ENCODE measurements around the gene MMAB. TPM values are rescaled to one million over a fixed set of nuclear protein-coding genes. Genes with fewer than 3 reads are reported as not detected.

The MMAB gene
- total RNA-seq, 1 donor from 2014 or later, result 43.5 TPM

GRCh38 chr12:109525279-109525585, 48.1 kb downstream of the MMAB start:
- H3K9me3 ChIP-seq, result no peaks in the 10 kb centered on the region
- no peak for DNase-seq (ENCODE audit: low spot score in 2 of 2)
- no peaks in the 10 kb centered on the region for H3K27me3 ChIP-seq
- TF ChIP-seq CTCF (IDR thresholded peaks at IDR 0.05), result no peak
- H3K36me3 ChIP-seq, result peaks cover 81 to 98% of the 10 kb centered on the region in 2 donors
- H3K4me3 ChIP-seq, result no peak overlapping the region
- intact Hi-C loops (cut with DNase I), result loop anchor here (10.0 kb wide), 1 partner anchor 250 kb away; no protein-coding TSS in a partner anchor
- no peaks in the 10 kb centered on the region for H3K4me1 ChIP-seq
- no peak overlapping the region for H3K27ac ChIP-seq

GRCh38 chr12:109524466-109525278, 48.6 kb downstream of the MMAB start:
- H3K27me3 ChIP-seq, result no peaks in the 10 kb centered on the region
- peaks cover 82 to 98% of the 10 kb centered on the region in 2 donors for H3K36me3 ChIP-seq
- no peak for DNase-seq (ENCODE audit: low spot score in 2 of 2)

GRCh38 chr12:109523504-109523903, 49.8 kb downstream of the MMAB start:
- Histone ChIP-seq H3K36me3 (peaks cover 86 to 96% of the 10 kb centered on the region in 2 donors), H3K9me3 (no peaks in the 10 kb centered on the region), H3K27me3 (no peaks in the 10 kb centered on the region)

More at GRCh38 chr12:109524466-109525278, 48.6 kb downstream of the MMAB start:
- intact Hi-C loops (cut with DNase I), result loop anchor here (10.0 kb wide), 1 partner anchor 250 kb away; no protein-coding TSS in a partner anchor
- TF ChIP-seq CTCF (IDR thresholded peaks at IDR 0.05), result no peak
- Histone ChIP-seq H3K4me1 (no peaks in the 10 kb centered on the region), H3K4me3 (no peak overlapping the region), H3K27ac (no peak overlapping the region), H3K9me3 (no peaks in the 10 kb centered on the region)

GRCh38 chr12:109523071-109523470, 50.2 kb downstream of the MMAB start:
- H3K27ac ChIP-seq, result no peak overlapping the region
- no peak for TF ChIP-seq CTCF (IDR thresholded peaks at IDR 0.05)
- no peak for DNase-seq (ENCODE audit: low spot score in 2 of 2)
- H3K4me1 ChIP-seq, result no peaks in the 10 kb centered on the region
- no peaks in the 10 kb centered on the region for H3K27me3 ChIP-seq
- intact Hi-C loops (cut with DNase I), result loop anchor here (10.0 kb wide), 1 partner anchor 252 kb away; no protein-coding TSS in a partner anchor
- peaks cover 83 to 96% of the 10 kb centered on the region in 2 donors for H3K36me3 ChIP-seq
- no peaks in the 10 kb centered on the region for H3K9me3 ChIP-seq
- no peak overlapping the region for H3K4me3 ChIP-seq

More at GRCh38 chr12:109523504-109523903, 49.8 kb downstream of the MMAB start:
- TF ChIP-seq CTCF (IDR thresholded peaks at IDR 0.05), result no peak
- Histone ChIP-seq H3K4me1 (no peaks in the 10 kb centered on the region), H3K27ac (no peak overlapping the region), H3K4me3 (no peak overlapping the region)
- intact Hi-C loops (cut with DNase I), result loop anchor here (10.0 kb wide), 1 partner anchor 251 kb away; no protein-coding TSS in a partner anchor
- no peak for DNase-seq (ENCODE audit: low spot score in 2 of 2)

GRCh38 chr12:109521831-109522230, 51.5 kb downstream of the MMAB start:
- Histone ChIP-seq H3K4me1 (no peaks in the 10 kb centered on the region), H3K9me3 (no peaks in the 10 kb centered on the region), H3K27ac (no peak overlapping the region), H3K4me3 (no peak overlapping the region), H3K36me3 (peaks cover 83 to 96% of the 10 kb centered on the region in 2 donors), H3K27me3 (no peaks in the 10 kb centered on the region)
- intact Hi-C loops (cut with DNase I), result loop anchor here (10.0 kb wide), 1 partner anchor 253 kb away; no protein-coding TSS in a partner anchor
- no peak for DNase-seq (ENCODE audit: low spot score in 2 of 2)
- no peak for TF ChIP-seq CTCF (IDR thresholded peaks at IDR 0.05)

Data from ascending aorta (tissue), 2 donors.